HepG2 (cell line): ENCODE results near the gene ARHGEF39. TPM values are rescaled to one million over a fixed set of nuclear protein-coding genes. Genes with fewer than 3 reads are reported as not detected.

ENCODE experiments used
- FOXP1 ChIP-seq, 2 experiments: fragments of 450-650 bp in 1 of 2; IDR thresholded peaks; 2 replicates each; pipeline ENCODE4 v1.6.1; 2017 to 2018; ENCODE audit warnings: antibody characterized with exemption in 1 of 2
- ONECUT2 ChIP-seq: sonication (generic); formaldehyde crosslinking; IDR thresholded peaks from 2 replicates; pipeline ENCODE4 v1.4.0; 2020; ENCODE audit warnings: missing genetic modification reagents
- ZNF280D ChIP-seq: sonication (generic); formaldehyde crosslinking; IDR thresholded peaks from 2 replicates; pipeline ENCODE4 v1.5.1; 2020; ENCODE audit warnings: mild to moderate bottlenecking, missing genetic modification reagents
- ZNF550 ChIP-seq: sonication (generic); formaldehyde crosslinking; IDR thresholded peaks from 2 replicates; pipeline ENCODE4 v1.4.0; 2020; ENCODE audit warnings: mild to moderate bottlenecking, missing genetic modification reagents, borderline replicate concordance
- polyA plus RNA-seq, 8 experiments: library from polyadenylated mRNA; depleted of rRNA in 3 of 8; stranded (reverse) in 7 of 8; unstranded in 1 of 8; fragments of >200 nt; fragmentation: Illumina TruSeq in 4 of 8; extraction: Trizol in 4 of 8; gene quantifications; 2 replicates each; pipeline versions ENCODE4 v1.2.1 to v1.2.3, GENCODE V29; 2011 to 2016; ENCODE audit warnings: low read depth in 4 of 8, missing spikeins in 1 of 8, mixed read lengths in 1 of 8; ENCODE audit not compliant: insufficient read depth in 1 of 8
- total RNA-seq, 5 experiments: library from RNA; depleted of rRNA; stranded (reverse); fragments of >200 nt; fragmentation: Illumina TruSeq; extraction: Trizol; gene quantifications; 2 replicates each; pipeline ENCODE4 v1.2.3, GENCODE V29; 2016; ENCODE audit warnings: low read depth in 1 of 5
- TF ChIP-seq, protein P1 (sequence below): sonication (generic); formaldehyde crosslinking; IDR thresholded peaks from 2 replicates; pipeline ENCODE4 v1.4.0; 2020; ENCODE audit warnings: mild to moderate bottlenecking, missing genetic modification reagents
- TF ChIP-seq, protein P2 (sequence below): sonication (generic); formaldehyde crosslinking; IDR thresholded peaks from 2 replicates; pipeline ENCODE4 v1.4.0; 2020; ENCODE audit warnings: mild to moderate bottlenecking, missing genetic modification reagents, borderline replicate concordance

The ARHGEF39 gene
- total and polyA plus RNA-seq, 2 of the 13 experiments (the other 11 are each of a cell fraction or from before 2014, with no cell fraction given) = 11.2 to 12.3 TPM

- TF ChIP-seq, protein P1, sequence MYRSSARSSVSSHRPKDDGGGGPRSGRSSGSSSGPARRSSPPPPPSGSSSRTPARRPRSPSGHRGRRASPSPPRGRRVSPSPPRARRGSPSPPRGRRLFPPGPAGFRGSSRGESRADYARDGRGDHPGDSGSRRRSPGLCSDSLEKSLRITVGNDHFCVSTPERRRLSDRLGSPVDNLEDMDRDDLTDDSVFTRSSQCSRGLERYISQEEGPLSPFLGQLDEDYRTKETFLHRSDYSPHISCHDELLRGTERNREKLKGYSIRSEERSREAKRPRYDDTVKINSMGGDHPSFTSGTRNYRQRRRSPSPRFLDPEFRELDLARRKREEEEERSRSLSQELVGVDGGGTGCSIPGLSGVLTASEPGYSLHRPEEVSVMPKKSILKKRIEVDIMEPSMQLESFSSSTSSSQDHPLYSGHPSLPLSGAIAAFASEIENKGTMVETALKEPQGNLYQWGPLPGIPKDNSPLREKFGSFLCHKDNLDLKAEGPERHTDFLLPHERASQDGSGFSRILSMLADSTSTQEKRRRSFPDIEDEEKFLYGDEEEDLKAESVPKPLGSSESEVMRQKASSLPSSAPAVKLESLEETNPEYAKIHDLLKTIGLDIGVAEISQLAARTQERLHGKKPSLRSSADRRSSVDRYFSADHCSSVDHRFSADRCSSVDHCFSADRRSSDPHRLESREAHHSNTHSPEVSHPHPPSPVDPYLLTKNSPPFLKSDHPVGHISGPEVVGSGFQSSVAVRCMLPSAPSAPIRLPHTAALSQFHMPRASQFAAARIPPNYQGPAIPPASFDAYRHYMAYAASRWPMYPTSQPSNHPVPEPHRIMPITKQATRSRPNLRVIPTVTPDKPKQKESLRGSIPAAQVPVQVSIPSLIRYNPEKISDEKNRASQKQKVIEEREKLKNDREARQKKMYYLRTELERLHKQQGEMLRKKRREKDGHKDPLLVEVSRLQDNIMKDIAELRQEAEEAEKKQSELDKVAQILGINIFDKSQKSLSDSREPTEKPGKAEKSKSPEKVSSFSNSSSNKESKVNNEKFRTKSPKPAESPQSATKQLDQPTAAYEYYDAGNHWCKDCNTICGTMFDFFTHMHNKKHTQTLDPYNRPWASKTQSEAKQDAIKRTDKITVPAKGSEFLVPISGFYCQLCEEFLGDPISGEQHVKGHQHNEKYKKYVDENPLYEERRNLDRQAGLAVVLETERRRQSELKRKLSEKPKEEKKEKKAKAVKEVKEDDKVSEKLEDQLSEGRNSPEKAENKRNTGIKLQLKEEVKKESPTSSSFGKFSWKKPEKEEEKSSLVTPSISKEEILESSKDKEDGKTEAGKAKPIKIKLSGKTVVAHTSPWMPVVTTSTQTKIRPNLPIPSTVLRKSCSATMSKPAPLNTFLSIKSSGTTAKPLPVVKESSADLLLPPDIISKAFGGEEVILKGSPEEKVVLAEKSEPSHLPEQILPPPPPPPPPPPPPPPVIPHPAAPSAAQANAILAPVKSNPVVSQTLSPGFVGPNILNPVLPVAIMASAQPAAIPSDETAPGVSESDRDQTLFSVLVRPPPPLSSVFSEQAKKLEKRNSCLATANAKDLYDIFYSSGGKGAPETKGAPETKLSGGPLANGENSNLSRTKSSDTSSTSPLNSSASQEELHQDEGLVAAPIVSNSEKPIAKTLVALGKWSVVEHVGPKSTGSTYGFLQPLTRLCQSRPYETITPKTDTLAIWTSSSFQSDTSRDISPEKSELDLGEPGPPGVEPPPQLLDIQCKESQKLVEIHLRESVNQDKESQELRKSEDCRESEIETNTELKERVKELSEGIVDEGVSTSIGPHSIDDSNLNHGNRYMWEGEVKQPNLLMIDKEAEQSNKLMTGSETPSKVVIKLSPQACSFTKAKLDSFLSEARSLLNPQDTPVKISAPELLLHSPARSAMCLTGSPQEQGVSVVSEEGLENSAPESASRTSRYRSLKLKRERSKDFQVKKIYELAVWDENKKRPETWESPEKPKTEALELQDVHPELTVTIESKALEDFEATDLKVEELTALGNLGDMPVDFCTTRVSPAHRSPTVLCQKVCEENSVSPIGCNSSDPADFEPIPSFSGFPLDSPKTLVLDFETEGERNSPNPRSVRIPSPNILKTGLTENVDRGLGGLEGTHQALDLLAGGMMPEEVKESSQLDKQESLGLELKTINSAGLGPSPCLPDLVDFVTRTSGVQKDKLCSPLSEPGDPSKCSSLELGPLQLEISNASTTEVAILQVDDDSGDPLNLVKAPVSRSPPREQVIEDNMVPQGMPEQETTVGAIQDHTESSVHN = no peak
- no peak for TF ChIP-seq FOXP1 (IDR thresholded peaks at IDR 0.05)
- TF ChIP-seq FOXP1 (CRISPR knock-in tag; IDR thresholded peaks at IDR 0.05) = no peak
- TF ChIP-seq ZNF550 = 0 out of 2 replicates have a peak, but pooled peaks have one; percentile 41
- TF ChIP-seq ZNF280D = no peak
- TF ChIP-seq, protein P2, sequence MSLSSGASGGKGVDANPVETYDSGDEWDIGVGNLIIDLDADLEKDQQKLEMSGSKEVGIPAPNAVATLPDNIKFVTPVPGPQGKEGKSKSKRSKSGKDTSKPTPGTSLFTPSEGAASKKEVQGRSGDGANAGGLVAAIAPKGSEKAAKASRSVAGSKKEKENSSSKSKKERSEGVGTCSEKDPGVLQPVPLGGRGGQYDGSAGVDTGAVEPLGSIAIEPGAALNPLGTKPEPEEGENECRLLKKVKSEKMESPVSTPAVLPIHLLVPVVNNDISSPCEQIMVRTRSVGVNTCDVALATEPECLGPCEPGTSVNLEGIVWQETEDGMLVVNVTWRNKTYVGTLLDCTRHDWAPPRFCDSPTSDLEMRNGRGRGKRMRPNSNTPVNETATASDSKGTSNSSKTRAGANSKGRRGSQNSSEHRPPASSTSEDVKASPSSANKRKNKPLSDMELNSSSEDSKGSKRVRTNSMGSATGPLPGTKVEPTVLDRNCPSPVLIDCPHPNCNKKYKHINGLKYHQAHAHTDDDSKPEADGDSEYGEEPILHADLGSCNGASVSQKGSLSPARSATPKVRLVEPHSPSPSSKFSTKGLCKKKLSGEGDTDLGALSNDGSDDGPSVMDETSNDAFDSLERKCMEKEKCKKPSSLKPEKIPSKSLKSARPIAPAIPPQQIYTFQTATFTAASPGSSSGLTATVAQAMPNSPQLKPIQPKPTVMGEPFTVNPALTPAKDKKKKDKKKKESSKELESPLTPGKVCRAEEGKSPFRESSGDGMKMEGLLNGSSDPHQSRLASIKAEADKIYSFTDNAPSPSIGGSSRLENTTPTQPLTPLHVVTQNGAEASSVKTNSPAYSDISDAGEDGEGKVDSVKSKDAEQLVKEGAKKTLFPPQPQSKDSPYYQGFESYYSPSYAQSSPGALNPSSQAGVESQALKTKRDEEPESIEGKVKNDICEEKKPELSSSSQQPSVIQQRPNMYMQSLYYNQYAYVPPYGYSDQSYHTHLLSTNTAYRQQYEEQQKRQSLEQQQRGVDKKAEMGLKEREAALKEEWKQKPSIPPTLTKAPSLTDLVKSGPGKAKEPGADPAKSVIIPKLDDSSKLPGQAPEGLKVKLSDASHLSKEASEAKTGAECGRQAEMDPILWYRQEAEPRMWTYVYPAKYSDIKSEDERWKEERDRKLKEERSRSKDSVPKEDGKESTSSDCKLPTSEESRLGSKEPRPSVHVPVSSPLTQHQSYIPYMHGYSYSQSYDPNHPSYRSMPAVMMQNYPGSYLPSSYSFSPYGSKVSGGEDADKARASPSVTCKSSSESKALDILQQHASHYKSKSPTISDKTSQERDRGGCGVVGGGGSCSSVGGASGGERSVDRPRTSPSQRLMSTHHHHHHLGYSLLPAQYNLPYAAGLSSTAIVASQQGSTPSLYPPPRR = no peak
- no peak for TF ChIP-seq ONECUT2 (CRISPR knock-in tag)
Observed at GRCh38 chr9:35646533-35647265, 18.3 kb downstream of the ARHGEF39 start (continued).
